ENCODE data around the gene HLA-B.

DNA sequence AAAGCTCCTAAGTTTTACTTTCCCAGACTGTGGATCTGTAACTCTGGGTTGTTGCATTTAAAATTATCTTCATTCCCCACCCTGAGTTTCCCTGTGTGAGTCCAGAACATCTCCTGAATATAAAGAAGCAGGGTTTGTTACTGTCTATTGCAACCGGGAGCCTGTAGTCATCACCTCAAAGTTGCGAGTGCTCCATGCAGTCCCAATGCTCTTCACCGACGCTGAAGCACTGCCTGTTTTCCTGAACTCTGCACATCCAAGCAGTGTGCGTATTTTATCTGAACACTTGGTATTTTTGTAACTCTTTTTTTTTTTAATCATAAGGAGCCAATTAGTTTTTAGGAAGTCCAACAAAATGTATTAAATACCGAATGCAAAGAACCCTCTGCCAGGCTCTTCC is 907 bp upstream of the HLA-B start:
- TF ChIP-seq EZH2 (IDR thresholded peaks at IDR 0.05), result no peak
- TF ChIP-seq, protein P1, sequence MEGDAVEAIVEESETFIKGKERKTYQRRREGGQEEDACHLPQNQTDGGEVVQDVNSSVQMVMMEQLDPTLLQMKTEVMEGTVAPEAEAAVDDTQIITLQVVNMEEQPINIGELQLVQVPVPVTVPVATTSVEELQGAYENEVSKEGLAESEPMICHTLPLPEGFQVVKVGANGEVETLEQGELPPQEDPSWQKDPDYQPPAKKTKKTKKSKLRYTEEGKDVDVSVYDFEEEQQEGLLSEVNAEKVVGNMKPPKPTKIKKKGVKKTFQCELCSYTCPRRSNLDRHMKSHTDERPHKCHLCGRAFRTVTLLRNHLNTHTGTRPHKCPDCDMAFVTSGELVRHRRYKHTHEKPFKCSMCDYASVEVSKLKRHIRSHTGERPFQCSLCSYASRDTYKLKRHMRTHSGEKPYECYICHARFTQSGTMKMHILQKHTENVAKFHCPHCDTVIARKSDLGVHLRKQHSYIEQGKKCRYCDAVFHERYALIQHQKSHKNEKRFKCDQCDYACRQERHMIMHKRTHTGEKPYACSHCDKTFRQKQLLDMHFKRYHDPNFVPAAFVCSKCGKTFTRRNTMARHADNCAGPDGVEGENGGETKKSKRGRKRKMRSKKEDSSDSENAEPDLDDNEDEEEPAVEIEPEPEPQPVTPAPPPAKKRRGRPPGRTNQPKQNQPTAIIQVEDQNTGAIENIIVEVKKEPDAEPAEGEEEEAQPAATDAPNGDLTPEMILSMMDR (IDR thresholded peaks at IDR 0.05), result no peak

All from neural progenitor cell (in vitro differentiated cells).